CD4-positive, alpha-beta T cell treated with Interleukin-6 for 4 hours (primary cell): Measurements from ENCODE around the gene MAPT.

ENCODE experiments used
- DNase-seq: peaks from one replicate; pipeline ENCODE4 v3.0.0-alpha.2; 2020; ENCODE audit warnings: mixed read lengths

MAPT gene

GRCh38 chr17:45863857-45864654 is 30.3 kb upstream of the MAPT start:
- no peak for DNase-seq

GRCh38 chr17:45867171-45867570 is 27.2 kb upstream of the MAPT start:
- no peak for DNase-seq

GRCh38 chr17:45867702-45868101 is 26.7 kb upstream of the MAPT start:
- no peak for DNase-seq

GRCh38 chr17:45868276-45868675 is 26.1 kb upstream of the MAPT start:
- no peak for DNase-seq

- DNase-seq: no peak
Observed at GRCh38 chr17:45869676-45870341, 24.5 kb upstream of the MAPT start.

- no peak for DNase-seq
Observed at GRCh38 chr17:45870342-45870974, 23.9 kb upstream of the MAPT start.

- no peak for DNase-seq
Observed at GRCh38 chr17:45871718-45872117, 22.6 kb upstream of the MAPT start.

- peak; percentile 57 for DNase-seq
Observed at GRCh38 chr17:45873728-45874127, 20.6 kb upstream of the MAPT start.

GRCh38 chr17:45874151-45874550 is 20.2 kb upstream of the MAPT start:
- DNase-seq: no peak

GRCh38 chr17:45876539-45876938 is 17.8 kb upstream of the MAPT start:
- no peak for DNase-seq

- DNase-seq: no peak
Observed at GRCh38 chr17:45877467-45877866, 16.9 kb upstream of the MAPT start.

- no peak for DNase-seq
Observed at GRCh38 chr17:45883063-45883462, 11.3 kb upstream of the MAPT start.

- no peak for DNase-seq
Observed at GRCh38 chr17:45886852-45887251, 7.5 kb upstream of the MAPT start.

GRCh38 chr17:45888392-45888791 is 6.0 kb upstream of the MAPT start:
- DNase-seq: no peak

- no peak for DNase-seq
Observed at GRCh38 chr17:45889579-45889978, 4.8 kb upstream of the MAPT start.

GRCh38 chr17:45893725-45894021 is 681 bp upstream of the MAPT start:
- no peak for DNase-seq

- DNase-seq: peak; percentile 23
Observed at GRCh38 chr17:45895304-45895968, 1.1 kb downstream of the MAPT start.

GRCh38 chr17:45895969-45896785 is 1.8 kb downstream of the MAPT start:
- no peak for DNase-seq

GRCh38 chr17:45896803-45897693 is 2.7 kb downstream of the MAPT start:
- DNase-seq: no peak

- DNase-seq: no peak
Observed at GRCh38 chr17:45900136-45900535, 5.8 kb downstream of the MAPT start.

- no peak for DNase-seq
Observed at GRCh38 chr17:45900723-45901415, 6.5 kb downstream of the MAPT start.
